Thoracic aorta (tissue), 2 donors: ENCODE measurements around the gene C19orf53. TPM values are rescaled to one million over a fixed set of nuclear protein-coding genes. Genes with fewer than 3 reads are reported as not detected.

Experiments used
- ATAC-seq: fragments of 150-250 bp; one replicate; pipeline ENCODE4 v1.8.0; 2017; ENCODE audit warnings: low read depth; ENCODE audit not compliant: insufficient number of reproducible peaks, low FRiP score
- DNase-seq: peaks from one replicate; pipeline ENCODE4 v3.0.0-alpha.2; 2020; ENCODE audit warnings: low spot score
- H3K27ac ChIP-seq, 2 donors: fragments of 200-600 bp; sonication (generic); 1 replicate in 1 of 2; 2 replicates in 1 of 2; pipeline ENCODE4 v1.5.1; 2016; ENCODE audit warnings: mild to moderate bottlenecking in 2 of 2, moderate library complexity in 2 of 2
- H3K27me3 ChIP-seq: fragments of 200-600 bp; sonication (generic); replicated peaks from 2 replicates; pipeline ENCODE4 v1.6.0; 2016; ENCODE audit warnings: mild to moderate bottlenecking; ENCODE audit not compliant: insufficient read depth
- H3K36me3 ChIP-seq: fragments of 200-600 bp; sonication (generic); one replicate; pipeline ENCODE4 v1.5.1; 2016
- H3K4me1 ChIP-seq, 2 donors: fragments of 200-600 bp; sonication (generic); 1 replicate in 1 of 2; 2 replicates in 1 of 2; pipeline versions ENCODE4 v1.5.1 to v1.6.0; 2016; ENCODE audit warnings: low read depth in 2 of 2, mild to moderate bottlenecking in 1 of 2; ENCODE audit not compliant: control insufficient read depth in 1 of 2
- H3K4me3 ChIP-seq: fragments of 200-600 bp; sonication (generic); 2 replicates; pipeline ENCODE4 v1.5.1; 2016; ENCODE audit warnings: mild to moderate bottlenecking
- H3K9me3 ChIP-seq: fragments of 200-600 bp; sonication (generic); 2 replicates; pipeline ENCODE4 v1.5.1; 2016
- total RNA-seq, 2 donors: library from RNA; depleted of rRNA; stranded (reverse); fragments of >200 nt; gene quantifications; one replicate each; pipeline versions ENCODE4 v1.1.0 to v1.2.3, GENCODE V29; 2016
- TF ChIP-seq, protein P1 (sequence below): fragments of 200-600 bp; sonication (generic); IDR thresholded peaks from one replicate; pipeline ENCODE4 v1.5.1; 2019; ENCODE audit warnings: antibody characterized with exemption

C19orf53 gene
- total RNA-seq, 2 donors from 2014 or later: 114 to 128 TPM

DNA sequence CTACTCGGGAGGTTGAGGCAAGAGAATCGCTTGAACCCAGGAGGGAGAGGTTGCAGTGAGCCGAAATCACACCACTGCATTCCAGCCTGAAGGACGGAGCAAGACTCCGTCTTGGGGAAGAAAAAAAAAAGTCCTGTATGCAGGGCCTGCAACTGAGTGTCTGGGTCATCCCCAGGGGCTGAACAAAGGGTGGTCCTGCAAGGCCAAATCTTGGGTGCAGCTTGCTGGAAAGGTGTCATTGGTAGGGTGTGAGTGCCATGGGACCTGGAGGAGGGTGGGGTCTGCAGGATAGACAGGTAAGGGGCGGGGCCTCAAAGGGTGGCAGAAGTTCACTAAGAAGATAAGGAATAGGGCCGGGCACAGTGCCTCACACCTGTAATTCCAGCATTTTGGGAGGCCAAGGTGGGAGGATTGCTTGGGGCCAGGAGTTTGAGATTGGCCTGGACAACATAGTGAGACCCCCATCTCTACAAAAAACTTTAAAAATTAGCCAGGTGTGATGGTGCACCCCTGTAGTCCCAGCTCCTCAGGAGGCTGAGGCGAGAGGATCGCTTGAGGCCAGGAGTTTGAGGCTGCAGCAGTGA lies 52.5 kb downstream of the C19orf53 start:
- H3K27me3 ChIP-seq: no peaks in the 10 kb centered on the region
- no peak overlapping the region for H3K4me3 ChIP-seq
- peaks cover 3% of the 10 kb centered on the region for H3K36me3 ChIP-seq
- H3K4me1 ChIP-seq: peaks cover 10 to 23% of the 10 kb centered on the region in 2 donors
- no peaks in the 10 kb centered on the region for H3K9me3 ChIP-seq
- no peak for DNase-seq
- H3K27ac ChIP-seq: no peak overlapping the region
- no peak for ATAC-seq
- TF ChIP-seq, protein P1, sequence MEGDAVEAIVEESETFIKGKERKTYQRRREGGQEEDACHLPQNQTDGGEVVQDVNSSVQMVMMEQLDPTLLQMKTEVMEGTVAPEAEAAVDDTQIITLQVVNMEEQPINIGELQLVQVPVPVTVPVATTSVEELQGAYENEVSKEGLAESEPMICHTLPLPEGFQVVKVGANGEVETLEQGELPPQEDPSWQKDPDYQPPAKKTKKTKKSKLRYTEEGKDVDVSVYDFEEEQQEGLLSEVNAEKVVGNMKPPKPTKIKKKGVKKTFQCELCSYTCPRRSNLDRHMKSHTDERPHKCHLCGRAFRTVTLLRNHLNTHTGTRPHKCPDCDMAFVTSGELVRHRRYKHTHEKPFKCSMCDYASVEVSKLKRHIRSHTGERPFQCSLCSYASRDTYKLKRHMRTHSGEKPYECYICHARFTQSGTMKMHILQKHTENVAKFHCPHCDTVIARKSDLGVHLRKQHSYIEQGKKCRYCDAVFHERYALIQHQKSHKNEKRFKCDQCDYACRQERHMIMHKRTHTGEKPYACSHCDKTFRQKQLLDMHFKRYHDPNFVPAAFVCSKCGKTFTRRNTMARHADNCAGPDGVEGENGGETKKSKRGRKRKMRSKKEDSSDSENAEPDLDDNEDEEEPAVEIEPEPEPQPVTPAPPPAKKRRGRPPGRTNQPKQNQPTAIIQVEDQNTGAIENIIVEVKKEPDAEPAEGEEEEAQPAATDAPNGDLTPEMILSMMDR: no peak

DNA sequence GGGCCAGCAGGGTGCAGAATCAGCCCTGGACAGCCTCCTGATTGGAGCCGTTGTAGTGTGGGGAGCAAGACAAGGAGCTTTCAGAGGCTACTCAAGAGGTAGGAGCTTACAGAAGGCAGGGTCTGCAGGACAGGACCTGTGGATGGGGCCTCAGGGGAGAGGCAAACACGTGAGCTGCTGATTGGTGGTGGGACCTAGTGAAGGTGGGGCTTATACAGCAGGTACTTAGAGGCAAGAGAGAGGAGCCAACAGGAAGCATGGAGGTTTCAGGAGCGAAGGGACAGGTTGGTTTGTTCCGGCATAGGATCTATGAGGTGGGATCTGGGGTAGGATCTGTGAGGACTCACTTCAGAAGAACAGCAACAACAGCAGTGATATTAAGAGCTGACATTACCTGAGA lies 53.4 kb downstream of the C19orf53 start:
- no peak overlapping the region for H3K27ac ChIP-seq
- DNase-seq (no peak), ATAC-seq (no peak)
- no peak overlapping the region for H3K4me3 ChIP-seq
- TF ChIP-seq, protein P1: no peak
- peaks cover 9 to 17% of the 10 kb centered on the region in 2 donors for H3K4me1 ChIP-seq
- H3K27me3 ChIP-seq: no peaks in the 10 kb centered on the region
- no peaks in the 10 kb centered on the region for H3K9me3 ChIP-seq
- peaks cover 3% of the 10 kb centered on the region for H3K36me3 ChIP-seq

Other genes starting within 250 kb of the C19orf53 start
- 10 to 100 TPM; 54.6 to 63.0 TPM for gene MRI1, start 9.9 kb upstream of the C19orf53 start, total RNA-seq
- 10 to 100 TPM in 1 of 2 donors, 1 to 10 TPM in 1; 9.5 to 11.8 TPM for gene ZSWIM4, start 21.0 kb downstream of the C19orf53 start, total RNA-seq
- gene NANOS3, start 102.7 kb downstream of the C19orf53 start, total RNA-seq: not detected
- gene BRME1, start 131.7 kb downstream of the C19orf53 start, total RNA-seq: 1 to 10 TPM in 1 of 2 donors, not detected in 1; 3.7 TPM
- 10 to 100 TPM; 29.5 to 38.7 TPM for gene CC2D1A, start 131.7 kb downstream of the C19orf53 start, total RNA-seq
- gene PODNL1, start 164.0 kb downstream of the C19orf53 start, total RNA-seq: 1 to 10 TPM; 3.5 to 9.9 TPM
- gene DCAF15, start 178.1 kb downstream of the C19orf53 start, total RNA-seq: 10 to 100 TPM; 12.6 to 31.4 TPM
- gene RFX1, start 231.9 kb downstream of the C19orf53 start, total RNA-seq: 1 to 10 TPM; 3.0 to 5.7 TPM